GM21528 (cell line): Measurements from ENCODE around the gene MT1E.
"Not testable (repeated sequence)": the region's sequence is repeated elsewhere in the genome, so short reads cannot be mapped to it uniquely, and the experiment has no call there.

Experiments used
- ATAC-seq: cut with Tn5 transposase; IDR thresholded peaks from one replicate; pipeline ENCODE4 v1.9.1; 2021; ENCODE audit warnings: mild to moderate bottlenecking, moderate library complexity; ENCODE audit not compliant: unreplicated experiment, low FRiP score

MT1E gene

DNA sequence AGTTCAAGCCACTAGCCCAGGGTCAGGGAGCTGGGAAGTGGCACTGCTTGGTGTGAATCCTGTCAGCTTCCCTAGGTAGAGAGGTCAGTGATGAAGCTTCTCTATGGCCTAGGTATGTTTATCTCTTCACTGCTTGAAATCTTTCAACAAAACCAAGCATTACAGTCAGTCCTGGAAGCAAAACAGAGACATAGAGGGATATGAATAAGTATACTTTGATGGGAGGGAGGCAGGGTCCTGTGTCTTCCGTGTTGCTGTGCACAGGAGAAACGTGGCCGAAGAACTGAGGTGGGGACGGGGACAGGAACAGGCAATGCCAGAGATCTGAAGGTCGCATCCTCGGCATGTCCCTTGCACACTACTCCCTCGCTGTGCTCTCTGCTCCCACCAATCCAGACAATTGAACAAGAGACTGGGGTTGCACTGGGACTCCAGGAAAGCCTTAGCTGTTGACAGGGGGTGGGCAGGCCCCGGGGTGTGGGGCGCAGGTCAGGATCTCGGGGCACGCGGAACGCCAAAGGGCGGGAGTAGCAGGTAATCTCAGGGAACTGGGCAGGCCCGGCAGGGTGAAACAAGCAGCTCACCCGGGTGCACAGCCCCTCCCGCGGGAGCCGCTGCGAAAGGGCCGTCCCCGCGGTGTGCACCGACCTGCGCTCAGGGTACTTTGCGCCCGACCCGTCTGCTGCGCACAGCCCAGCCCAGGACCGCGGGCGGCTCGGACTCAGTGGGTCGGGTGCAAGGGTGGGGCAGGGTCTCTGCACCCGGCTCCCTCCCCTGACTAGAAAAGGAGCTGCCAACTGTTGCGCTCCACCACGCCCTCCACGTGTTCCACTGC is 43.6 kb downstream of the MT1E start, which contains the start of gene MT1H:
MT1H (plus strand) TSS at position 810 of the 835 bp plus-strand sequence. CDS start 71 bp downstream, outside the sequence.
- no peak for ATAC-seq

DNA sequence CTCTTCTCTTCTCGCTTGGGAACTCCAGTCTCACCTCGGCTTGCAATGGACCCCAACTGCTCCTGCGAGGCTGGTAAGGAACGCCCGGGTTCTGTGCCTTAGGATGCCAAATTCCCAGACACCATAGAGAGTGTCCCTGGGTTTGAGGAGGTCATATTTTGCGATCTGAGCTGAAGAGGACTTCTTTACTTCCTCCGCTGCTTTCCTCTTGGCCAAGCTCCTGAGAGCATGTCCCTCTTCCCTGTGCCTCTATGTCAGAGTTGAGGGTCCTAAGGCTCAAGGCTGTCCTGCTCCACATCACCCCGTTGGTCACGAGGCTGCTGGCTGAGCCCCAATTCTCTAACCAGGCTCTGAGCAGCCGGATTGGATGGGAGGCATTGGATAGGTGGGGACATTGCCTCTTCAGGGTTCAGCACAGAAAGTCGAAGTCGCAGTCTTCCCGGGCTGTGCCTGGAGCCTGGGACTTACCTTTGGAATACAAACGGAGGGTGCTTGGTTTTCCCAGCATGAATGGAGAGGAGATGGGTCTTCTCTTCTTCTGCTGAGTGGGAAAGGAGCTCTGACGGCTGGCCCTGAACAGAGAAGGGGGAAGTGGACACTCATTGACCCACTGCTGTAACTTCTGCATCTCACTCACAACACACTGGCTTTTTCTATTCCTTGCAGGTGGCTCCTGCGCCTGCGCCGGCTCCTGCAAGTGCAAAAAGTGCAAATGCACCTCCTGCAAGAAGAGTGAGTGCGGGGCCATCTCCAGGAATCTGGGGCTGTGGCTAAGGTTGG is 44.4 kb downstream of the MT1E start:
- ATAC-seq = no peak

- ATAC-seq = no peak
Observed at GRCh38 chr16:56670620-56670934, 45.0 kb downstream of the MT1E start.

- not testable (repeated sequence) for ATAC-seq
Observed at GRCh38 chr16:56671691-56672090, 46.1 kb downstream of the MT1E start.

- ATAC-seq = not testable (repeated sequence)
Observed at GRCh38 chr16:56672171-56672570, 46.6 kb downstream of the MT1E start.

- ATAC-seq = no peak
Observed at GRCh38 chr16:56672761-56673536, 47.4 kb downstream of the MT1E start.

DNA sequence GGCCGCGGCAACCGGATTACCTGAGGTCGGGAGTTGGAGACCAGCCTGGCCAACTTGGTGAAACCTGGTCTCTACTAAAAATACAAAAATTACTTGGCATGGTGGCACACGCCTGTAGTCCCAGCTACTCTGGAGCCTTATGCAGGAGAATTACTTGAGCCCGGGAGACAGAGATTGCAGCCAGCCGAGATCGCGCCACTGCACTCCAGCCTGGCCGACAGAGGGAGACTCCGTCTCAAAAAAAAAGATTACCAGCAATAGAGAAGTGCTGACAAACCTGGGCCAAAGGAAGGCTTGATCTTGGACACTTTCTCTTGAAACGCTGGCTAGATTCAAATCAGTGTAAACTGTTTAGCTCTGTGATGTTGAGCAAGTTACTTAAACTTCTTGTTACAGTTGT is 48.3 kb downstream of the MT1E start:
- no peak for ATAC-seq

DNA sequence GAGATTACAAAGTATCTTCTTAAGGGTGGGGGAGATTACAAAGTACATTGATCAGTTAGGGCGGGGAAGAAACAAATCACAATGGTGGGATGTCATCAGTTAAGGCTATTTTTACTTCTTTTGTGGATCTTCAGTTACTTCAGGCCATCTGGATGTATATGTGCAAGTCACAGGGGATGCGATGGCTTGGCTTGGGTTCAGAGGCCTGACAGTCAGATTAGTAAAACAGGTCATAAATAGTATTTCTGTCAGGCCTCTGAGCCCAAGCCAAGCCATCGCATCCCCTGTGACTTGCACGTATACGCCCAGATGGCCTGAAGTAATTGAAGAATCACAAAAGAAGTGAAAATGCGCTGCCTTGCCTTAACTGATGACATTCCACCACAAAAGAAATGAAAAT is 49.0 kb downstream of the MT1E start:
- not testable (repeated sequence) for ATAC-seq

DNA sequence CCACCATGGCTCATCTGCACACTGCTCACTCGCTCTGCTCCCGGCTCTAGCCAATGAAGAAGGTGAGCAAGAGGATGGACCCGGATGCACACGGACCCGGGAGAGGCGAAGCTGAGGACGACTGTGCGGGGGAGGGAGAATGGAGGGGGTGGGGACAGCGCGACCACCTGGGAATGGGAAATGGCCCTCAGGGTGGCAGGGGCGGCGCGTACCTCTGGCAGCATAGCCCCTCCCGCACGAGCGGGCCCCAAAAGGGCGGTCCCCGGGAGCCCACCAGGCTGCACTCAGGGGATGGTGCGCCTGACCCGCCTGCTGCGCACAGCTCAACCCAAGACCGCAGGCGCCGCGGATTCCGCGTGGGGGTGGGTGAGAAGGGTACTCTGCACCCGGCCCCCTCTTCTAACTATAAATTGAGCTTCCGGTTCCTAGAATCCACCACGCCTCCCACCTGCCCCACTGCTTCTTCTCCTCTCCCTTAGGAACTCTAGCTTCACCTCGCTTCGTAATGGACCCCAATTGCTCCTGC is 50.2 kb downstream of the MT1E start:
- no peak for ATAC-seq
